KMS-11 (cell line): ENCODE results near the gene ACSS1.

Source experiments
- H2AFZ ChIP-seq: fragments of 200-600 bp; sonication (generic); 2 replicates; pipeline ENCODE4 v1.6.1; 2016; ENCODE audit warnings: antibody characterized with exemption, mixed run types, low read depth
- H3K27ac ChIP-seq: fragments of 200-600 bp; sonication (generic); 2 replicates; pipeline ENCODE4 v1.6.1; 2016; ENCODE audit warnings: mild to moderate bottlenecking, mixed run types
- H3K27me3 ChIP-seq: fragments of 200-600 bp; sonication (generic); 2 replicates; pipeline ENCODE4 v1.6.1; 2017; ENCODE audit warnings: mild to moderate bottlenecking, low read depth, mixed run types, moderate library complexity; ENCODE audit not compliant: insufficient read depth
- H3K36me3 ChIP-seq: fragments of 200-600 bp; sonication (generic); 2 replicates; pipeline ENCODE4 v1.6.1; 2017; ENCODE audit warnings: mild to moderate bottlenecking, mixed run types; ENCODE audit not compliant: insufficient read depth
- H3K4me1 ChIP-seq: fragments of 200-600 bp; sonication (generic); 2 replicates; pipeline ENCODE4 v1.6.1; 2016; ENCODE audit warnings: mild to moderate bottlenecking, low read depth, mixed run types; ENCODE audit not compliant: poor library complexity, severe bottlenecking
- H3K4me2 ChIP-seq: fragments of 200-600 bp; sonication (generic); 2 replicates; pipeline ENCODE4 v1.7.0; 2016; ENCODE audit warnings: mild to moderate bottlenecking, mixed run types
- H3K4me3 ChIP-seq: fragments of 200-600 bp; sonication (generic); IDR thresholded peaks from 2 replicates; pipeline ENCODE4 v1.6.1; 2017; ENCODE audit warnings: low read depth, low read length, mixed read lengths; ENCODE audit not compliant: insufficient read depth
- H3K79me2 ChIP-seq: fragments of 200-600 bp; sonication (generic); 2 replicates; pipeline ENCODE4 v1.6.1; 2016; ENCODE audit warnings: low read depth, mixed run types; ENCODE audit not compliant: insufficient read depth
- H3K9ac ChIP-seq: fragments of 200-600 bp; sonication (generic); 2 replicates; pipeline ENCODE4 v1.6.1; 2016; ENCODE audit warnings: mild to moderate bottlenecking, mixed run types
- H4K20me1 ChIP-seq: fragments of 200-600 bp; sonication (generic); 2 replicates; pipeline ENCODE4 v1.6.1; 2016; ENCODE audit warnings: mild to moderate bottlenecking, mixed run types; ENCODE audit not compliant: insufficient read depth
- TF ChIP-seq, protein P1 (sequence below): fragments of 200-600 bp; sonication (generic); conservative IDR thresholded peaks from 2 replicates; pipeline ENCODE4 v1.6.1; 2017; ENCODE audit warnings: low read depth, mild to moderate bottlenecking, antibody characterized with exemption, low read length, moderate library complexity, mixed read lengths

Gene ACSS1

DNA sequence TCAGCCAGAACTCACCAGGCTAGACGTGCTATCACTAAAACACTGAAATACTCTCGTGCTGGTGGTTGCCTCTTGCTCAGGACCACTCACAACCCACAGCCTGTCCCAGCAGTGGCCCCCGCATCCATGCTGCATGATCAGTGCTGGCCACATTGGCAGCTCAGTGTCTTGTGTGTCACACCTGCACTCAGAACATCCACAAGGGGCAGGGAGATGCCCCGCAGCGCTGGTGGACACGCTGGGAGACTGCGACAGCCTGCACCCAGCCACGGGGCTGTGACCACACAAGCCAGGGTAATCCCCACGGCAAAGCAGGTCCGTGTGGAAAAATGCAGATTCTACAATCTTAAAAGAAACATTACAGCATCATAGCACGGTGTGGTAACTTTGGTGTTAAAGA lies 41.5 kb downstream of the ACSS1 start:
- no peak overlapping the region for H3K4me3 ChIP-seq
- no peak overlapping the region for H3K4me2 ChIP-seq
- no peaks in the 10 kb centered on the region for H3K27me3 ChIP-seq
- no peaks in the 10 kb centered on the region for H4K20me1 ChIP-seq
- TF ChIP-seq, protein P1, sequence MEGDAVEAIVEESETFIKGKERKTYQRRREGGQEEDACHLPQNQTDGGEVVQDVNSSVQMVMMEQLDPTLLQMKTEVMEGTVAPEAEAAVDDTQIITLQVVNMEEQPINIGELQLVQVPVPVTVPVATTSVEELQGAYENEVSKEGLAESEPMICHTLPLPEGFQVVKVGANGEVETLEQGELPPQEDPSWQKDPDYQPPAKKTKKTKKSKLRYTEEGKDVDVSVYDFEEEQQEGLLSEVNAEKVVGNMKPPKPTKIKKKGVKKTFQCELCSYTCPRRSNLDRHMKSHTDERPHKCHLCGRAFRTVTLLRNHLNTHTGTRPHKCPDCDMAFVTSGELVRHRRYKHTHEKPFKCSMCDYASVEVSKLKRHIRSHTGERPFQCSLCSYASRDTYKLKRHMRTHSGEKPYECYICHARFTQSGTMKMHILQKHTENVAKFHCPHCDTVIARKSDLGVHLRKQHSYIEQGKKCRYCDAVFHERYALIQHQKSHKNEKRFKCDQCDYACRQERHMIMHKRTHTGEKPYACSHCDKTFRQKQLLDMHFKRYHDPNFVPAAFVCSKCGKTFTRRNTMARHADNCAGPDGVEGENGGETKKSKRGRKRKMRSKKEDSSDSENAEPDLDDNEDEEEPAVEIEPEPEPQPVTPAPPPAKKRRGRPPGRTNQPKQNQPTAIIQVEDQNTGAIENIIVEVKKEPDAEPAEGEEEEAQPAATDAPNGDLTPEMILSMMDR: no peak
- H3K36me3 ChIP-seq: no peaks in the 10 kb centered on the region
- no peak overlapping the region for H3K27ac ChIP-seq
- H3K9ac ChIP-seq: no peak overlapping the region
- no peaks in the 10 kb centered on the region for H3K79me2 ChIP-seq
- H3K4me1 ChIP-seq: peaks cover 34% of the 10 kb centered on the region
- no peak overlapping the region for H2AFZ ChIP-seq

DNA sequence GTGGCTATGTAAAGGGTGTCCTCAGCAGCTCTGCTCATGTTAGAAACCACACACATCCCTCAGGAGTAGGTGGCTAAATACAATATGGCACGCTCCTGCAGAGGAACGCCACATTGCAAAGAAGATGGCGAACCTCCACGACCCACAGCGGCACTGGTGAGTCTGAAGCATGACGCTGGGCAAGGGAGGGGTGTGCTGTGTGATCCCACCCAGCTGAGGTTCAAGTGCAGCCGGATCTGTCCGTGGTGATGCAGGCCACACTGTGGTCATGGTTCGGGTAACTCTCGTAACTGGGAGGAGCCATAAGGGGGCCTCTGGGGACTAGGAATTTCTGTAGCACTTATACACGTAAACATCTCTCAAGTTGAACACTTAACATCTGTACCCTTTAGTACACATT lies 42.0 kb downstream of the ACSS1 start:
- Histone ChIP-seq H3K4me2 (no peak overlapping the region), H3K27ac (no peak overlapping the region), H3K4me3 (no peak overlapping the region), H4K20me1 (no peaks in the 10 kb centered on the region), H3K9ac (no peak overlapping the region), H2AFZ (no peak overlapping the region), H3K27me3 (no peaks in the 10 kb centered on the region), H3K36me3 (no peaks in the 10 kb centered on the region), H3K4me1 (peaks cover 34% of the 10 kb centered on the region), H3K79me2 (no peaks in the 10 kb centered on the region)
- TF ChIP-seq, protein P1: no peak

DNA sequence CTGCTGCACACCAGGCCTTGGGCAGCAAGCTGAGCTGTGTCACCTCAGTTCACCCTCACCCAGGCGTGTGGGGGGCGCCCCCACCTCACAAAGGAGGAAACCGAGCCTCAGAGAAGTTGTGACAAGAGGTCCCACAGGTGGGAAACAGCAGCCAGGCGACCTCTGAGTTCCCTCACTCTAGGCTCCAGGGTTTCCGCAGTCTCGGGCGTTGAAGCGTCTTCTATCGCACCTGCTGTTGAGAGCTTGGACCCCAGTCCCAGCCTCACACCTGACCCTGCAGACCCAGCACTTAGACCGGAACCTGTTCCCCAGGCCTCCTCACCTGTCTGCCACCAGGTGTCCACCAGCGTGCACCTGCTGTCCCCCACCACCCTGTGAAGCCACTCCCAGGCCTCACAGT lies 43.1 kb downstream of the ACSS1 start:
- no peaks in the 10 kb centered on the region for H3K27me3 ChIP-seq
- H3K4me2 ChIP-seq: no peak overlapping the region
- H3K79me2 ChIP-seq: no peaks in the 10 kb centered on the region
- TF ChIP-seq, protein P1: no peak
- H2AFZ ChIP-seq: no peak overlapping the region
- peaks cover 34% of the 10 kb centered on the region for H3K4me1 ChIP-seq
- H4K20me1 ChIP-seq: no peaks in the 10 kb centered on the region
- H3K9ac ChIP-seq: no peak overlapping the region
- H3K4me3 ChIP-seq: no peak overlapping the region
- no peaks in the 10 kb centered on the region for H3K36me3 ChIP-seq
- H3K27ac ChIP-seq: no peak overlapping the region

DNA sequence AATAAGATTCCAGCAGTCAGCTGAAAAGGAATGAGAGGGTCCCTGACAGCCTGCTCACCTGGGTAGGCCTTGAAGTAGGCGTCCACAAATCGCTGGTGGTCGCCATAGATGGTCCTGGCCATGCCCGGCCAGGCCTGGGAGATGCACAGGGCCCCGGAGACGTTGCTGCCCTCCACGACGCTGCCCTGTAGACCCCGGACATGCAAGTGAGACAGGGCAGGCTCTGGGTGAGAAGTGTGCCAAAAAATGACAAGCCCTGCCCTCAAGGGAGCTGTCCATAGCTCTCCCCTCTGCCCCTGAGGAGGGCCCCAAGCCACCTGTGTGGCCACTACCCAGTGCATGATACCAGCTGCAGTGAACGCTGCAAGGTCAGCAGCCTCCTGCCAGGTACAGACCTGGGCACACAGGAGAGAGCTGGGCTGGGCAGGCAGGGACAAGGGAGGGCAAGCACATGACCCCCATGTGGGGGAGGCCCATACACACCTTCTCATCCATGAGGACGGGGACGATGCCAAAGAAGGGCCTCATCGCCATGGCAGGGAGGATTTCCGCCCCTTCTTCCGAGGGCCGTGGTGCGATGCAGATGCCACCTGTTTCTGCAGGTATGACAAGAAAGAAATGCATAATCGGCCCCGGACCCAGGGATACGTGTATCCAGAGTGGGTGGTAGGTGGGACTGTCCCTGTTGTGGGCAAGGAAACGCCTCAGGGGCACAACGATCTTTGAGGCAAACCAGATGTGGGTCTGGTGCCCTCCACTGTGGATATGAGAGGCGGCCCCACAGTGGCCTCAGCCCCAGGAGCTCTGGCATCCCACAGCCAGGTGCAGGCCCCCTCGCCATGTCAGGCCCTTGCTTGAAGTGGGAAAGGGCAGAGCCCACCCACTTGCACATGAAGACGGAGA lies 44.2 kb downstream of the ACSS1 start:
- Histone ChIP-seq H3K36me3 (no peaks in the 10 kb centered on the region), H2AFZ (no peak overlapping the region), H3K27me3 (no peaks in the 10 kb centered on the region), H3K9ac (no peak overlapping the region), H3K79me2 (no peaks in the 10 kb centered on the region), H3K4me1 (peaks cover 34% of the 10 kb centered on the region), H3K4me2 (no peak overlapping the region), H3K4me3 (no peak overlapping the region), H4K20me1 (no peaks in the 10 kb centered on the region), H3K27ac (no peak overlapping the region)
- TF ChIP-seq, protein P1: no peak
